Left lung (tissue), 10 donors: ENCODE measurements around the gene NID2. TPM values are rescaled to one million over a fixed set of nuclear protein-coding genes. Genes with fewer than 3 reads are reported as not detected.

Experiments
- ATAC-seq: fragments of 200-7000 bp; cut with Tn5 transposase; one replicate; pipeline ENCODE4 v1.9.1; 2020; ENCODE audit warnings: moderate library complexity
- DNase-seq, 4 donors: peaks; one replicate each; pipeline ENCODE4 v3.0.0-alpha.2; 2013 to 2020
- H3K27ac ChIP-seq, 2 donors: fragments of 200-600 bp; sonication (generic) in 1 of 2; one replicate each; pipeline versions ENCODE4 v1.5.0 to v1.8.0; 2020 to 2021
- H3K27me3 ChIP-seq, 2 donors: fragments of 200-600 bp; sonication (generic) in 1 of 2; one replicate each; pipeline versions ENCODE4 v1.5.0 to v1.8.0; 2020 to 2021
- H3K36me3 ChIP-seq, 2 donors: fragments of 200-600 bp; sonication (generic) in 1 of 2; one replicate each; pipeline versions ENCODE4 v1.5.0 to v1.8.0; 2020 to 2021
- H3K4me1 ChIP-seq, 2 donors: fragments of 200-600 bp; one replicate each; pipeline ENCODE4 v1.8.0; 2021
- H3K4me3 ChIP-seq, 2 donors: fragments of 200-600 bp; sonication (generic) in 1 of 2; one replicate each; pipeline versions ENCODE4 v1.5.0 to v1.8.0; 2020 to 2021; ENCODE audit warnings: mild to moderate bottlenecking in 1 of 2
- H3K9me3 ChIP-seq, 2 donors: fragments of 200-600 bp; sonication (generic) in 1 of 2; one replicate each; pipeline versions ENCODE4 v1.5.0 to v1.8.0; 2020 to 2021
- intact Hi-C, 2 donors: fragments of 100-400 bp; cut with DNase I; formaldehyde crosslinking; loops; one replicate each; pipeline versions ENCODE4 v1.11.2 to v1.14.2; 2022
- polyA plus RNA-seq, 6 donors: library from polyadenylated mRNA; unstranded; fragments of 120-200 nt; gene quantifications; one replicate each; pipeline ENCODE4 v1.2.1, GENCODE V29; 2013; ENCODE audit not compliant: insufficient read length in 6 of 6
- total RNA-seq, 2 donors: library from RNA; stranded (reverse); fragmentation: NEBNext Ultra II Directional; extraction: Animal tissue kit (Norgen Biotek cat#: 25700); gene quantifications; one replicate each; pipeline ENCODE4 v1.2.1, GENCODE V29; 2021
- TF ChIP-seq, protein P1 (sequence below), 2 donors: fragments of 200-600 bp; sonication (generic) in 1 of 2; IDR thresholded peaks; one replicate each; pipeline versions ENCODE4 v1.5.0 to v1.8.0; 2021; ENCODE audit warnings: antibody characterized with exemption in 2 of 2
- donor health status: DM: no; HTN: yes; CAD: no.
- donor health status: DM: no; HTN: no; CAD: no.

Gene NID2
- total and polyA plus RNA-seq, 8 donors: 25.0 to 593 (median 235) TPM

DNA sequence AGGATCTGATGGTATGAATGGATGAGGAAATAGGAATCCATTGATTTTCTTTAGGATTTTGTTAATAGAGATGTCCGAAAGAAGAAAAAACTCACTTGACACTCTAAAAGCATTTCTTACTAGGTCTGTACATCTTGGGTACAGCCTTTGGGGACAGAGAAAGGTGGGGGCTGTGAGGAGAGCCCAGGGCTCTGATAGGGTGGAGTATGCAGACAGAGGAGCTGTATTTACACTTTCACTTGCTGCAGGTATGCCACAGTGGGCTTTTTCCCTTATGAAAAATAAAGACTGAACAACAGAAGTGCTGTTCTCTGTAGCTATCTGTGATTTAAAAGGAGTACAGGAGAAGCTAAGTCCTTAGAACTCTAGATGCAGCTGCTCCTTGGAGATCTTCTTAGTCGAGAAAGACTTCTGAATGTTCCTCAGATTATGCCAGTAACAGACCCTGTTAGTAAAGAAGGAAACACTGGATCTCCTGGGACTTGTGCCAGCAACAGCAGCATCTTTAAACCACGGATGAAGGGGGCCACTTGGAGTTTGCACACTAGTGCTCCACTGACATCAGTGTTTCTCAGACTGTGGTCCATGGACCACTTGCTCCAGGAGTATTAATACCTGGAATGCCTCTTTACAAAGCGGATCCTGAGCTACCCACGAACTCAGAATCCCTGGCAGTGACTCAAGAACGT, 98.9 kb downstream of the NID2 start:
- DNase-seq (peak in 1 of 4 donors; percentile 21), ATAC-seq (no peak)
- Histone ChIP-seq H3K4me1 (no peaks in the 10 kb centered on the region), H3K36me3 (no peaks in the 10 kb centered on the region), H3K9me3 (no peaks in the 10 kb centered on the region), H3K27ac (no peak overlapping the region), H3K27me3 (no peaks in the 10 kb centered on the region), H3K4me3 (no peak overlapping the region)
- intact Hi-C loops: no loop called here
- TF ChIP-seq, protein P1, sequence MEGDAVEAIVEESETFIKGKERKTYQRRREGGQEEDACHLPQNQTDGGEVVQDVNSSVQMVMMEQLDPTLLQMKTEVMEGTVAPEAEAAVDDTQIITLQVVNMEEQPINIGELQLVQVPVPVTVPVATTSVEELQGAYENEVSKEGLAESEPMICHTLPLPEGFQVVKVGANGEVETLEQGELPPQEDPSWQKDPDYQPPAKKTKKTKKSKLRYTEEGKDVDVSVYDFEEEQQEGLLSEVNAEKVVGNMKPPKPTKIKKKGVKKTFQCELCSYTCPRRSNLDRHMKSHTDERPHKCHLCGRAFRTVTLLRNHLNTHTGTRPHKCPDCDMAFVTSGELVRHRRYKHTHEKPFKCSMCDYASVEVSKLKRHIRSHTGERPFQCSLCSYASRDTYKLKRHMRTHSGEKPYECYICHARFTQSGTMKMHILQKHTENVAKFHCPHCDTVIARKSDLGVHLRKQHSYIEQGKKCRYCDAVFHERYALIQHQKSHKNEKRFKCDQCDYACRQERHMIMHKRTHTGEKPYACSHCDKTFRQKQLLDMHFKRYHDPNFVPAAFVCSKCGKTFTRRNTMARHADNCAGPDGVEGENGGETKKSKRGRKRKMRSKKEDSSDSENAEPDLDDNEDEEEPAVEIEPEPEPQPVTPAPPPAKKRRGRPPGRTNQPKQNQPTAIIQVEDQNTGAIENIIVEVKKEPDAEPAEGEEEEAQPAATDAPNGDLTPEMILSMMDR (IDR thresholded peaks at IDR 0.05): no peak

DNA sequence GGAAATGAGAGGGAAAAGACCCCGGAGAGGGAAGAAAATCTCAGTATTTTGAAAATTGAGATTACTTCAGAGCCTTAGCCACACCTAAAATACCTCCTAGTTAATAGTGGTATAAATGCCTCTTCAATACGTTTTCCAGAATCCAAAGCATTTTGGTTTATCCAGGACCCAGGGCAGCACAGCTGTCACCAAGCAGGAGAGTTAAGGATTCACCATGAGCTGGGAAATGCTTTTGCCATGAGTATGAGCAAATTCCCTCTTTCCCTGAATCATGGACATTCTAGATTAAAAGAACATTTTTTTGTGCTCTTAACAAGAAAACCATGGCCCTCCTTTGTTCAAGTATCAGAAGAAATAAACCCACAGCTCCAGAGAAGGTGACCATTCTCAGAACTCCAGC, 101.3 kb downstream of the NID2 start:
- Histone ChIP-seq H3K9me3 (no peaks in the 10 kb centered on the region), H3K27me3 (no peaks in the 10 kb centered on the region), H3K27ac (no peak overlapping the region), H3K4me3 (no peak overlapping the region), H3K4me1 (no peaks in the 10 kb centered on the region), H3K36me3 (no peaks in the 10 kb centered on the region)
- no peak for ATAC-seq
- no peak for DNase-seq
- TF ChIP-seq, protein P1 (IDR thresholded peaks at IDR 0.05): no peak
- intact Hi-C loops: no loop called here

DNA sequence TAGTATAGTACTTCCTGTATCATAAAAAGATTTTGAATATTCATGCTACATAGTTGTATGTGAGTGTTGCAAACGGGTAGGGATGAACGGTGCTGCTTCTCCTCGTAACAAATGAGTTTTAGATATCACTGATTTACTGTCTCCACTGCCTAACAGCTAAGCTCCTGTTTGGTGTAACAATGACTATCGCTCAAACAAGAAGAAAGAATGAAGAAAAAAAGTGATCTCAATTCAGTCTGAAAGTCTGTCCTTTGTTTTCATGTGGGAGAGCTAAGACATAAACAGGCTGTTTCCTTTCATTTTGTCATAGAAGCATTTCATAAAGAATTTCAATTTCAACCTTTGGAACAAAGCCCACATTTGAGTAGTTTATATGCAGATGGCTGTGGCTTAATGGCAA, 105.6 kb downstream of the NID2 start:
- DNase-seq (peak in 2 of 4 donors; percentile 70 to 77), ATAC-seq (no peak)
- H3K9me3 ChIP-seq: peaks cover 0 to 4% of the 10 kb centered on the region in 2 donors
- peak overlapping the region; percentile 4 to 10 for H3K27ac ChIP-seq
- TF ChIP-seq, protein P1 (IDR thresholded peaks at IDR 0.05): no peak
- no peaks in the 10 kb centered on the region for H3K4me1 ChIP-seq
- no peaks in the 10 kb centered on the region for H3K27me3 ChIP-seq
- intact Hi-C loops: no loop called here
- no peak overlapping the region for H3K4me3 ChIP-seq
- H3K36me3 ChIP-seq: no peaks in the 10 kb centered on the region

DNA sequence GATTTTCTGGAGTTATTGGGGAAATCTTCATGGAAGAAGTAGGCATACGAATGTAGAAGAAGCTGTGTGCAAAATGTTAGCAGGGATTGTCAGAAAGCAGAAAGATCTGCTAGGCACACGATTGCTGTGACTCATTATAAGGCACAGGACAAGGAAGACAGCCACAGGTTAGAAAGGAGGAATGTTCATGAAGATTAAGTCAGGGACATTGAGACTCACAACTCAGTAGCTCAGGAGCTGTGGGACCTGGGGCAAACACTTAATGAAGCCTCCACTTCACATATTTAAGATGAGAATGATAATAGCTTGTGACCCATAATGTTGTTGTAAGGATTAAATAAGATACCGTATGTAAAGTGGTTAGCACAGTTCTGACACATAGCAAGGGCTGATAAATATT, 106.1 kb downstream of the NID2 start:
- intact Hi-C loops: no loop called here

DNA sequence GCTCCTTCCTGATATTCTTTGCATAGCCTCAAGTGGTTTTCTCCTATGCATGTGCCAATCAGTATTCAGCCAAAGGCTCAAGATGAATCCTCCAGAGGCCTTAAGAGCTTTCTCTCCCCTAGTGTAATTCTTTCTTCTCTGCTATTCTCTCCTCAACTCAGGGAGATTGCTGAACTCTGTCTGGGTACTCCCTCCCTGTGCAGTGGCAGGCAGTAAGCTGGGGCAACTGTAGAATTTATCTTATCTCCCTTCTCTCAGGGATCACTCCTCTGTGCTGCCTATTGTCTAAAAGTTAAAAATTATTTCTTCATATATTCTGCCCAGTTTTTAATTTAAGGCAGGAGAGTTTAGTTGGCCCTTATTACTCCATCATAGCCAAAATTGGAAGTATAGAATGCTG, 108.0 kb downstream of the NID2 start:
- H3K4me3 ChIP-seq: no peak overlapping the region
- H3K9me3 ChIP-seq: peaks cover 0 to 4% of the 10 kb centered on the region in 2 donors
- ATAC-seq: no peak
- no peak for DNase-seq
- TF ChIP-seq, protein P1 (IDR thresholded peaks at IDR 0.05): no peak
- H3K36me3 ChIP-seq: no peaks in the 10 kb centered on the region
- no peak overlapping the region for H3K27ac ChIP-seq
- intact Hi-C loops: no loop called here
- no peaks in the 10 kb centered on the region for H3K27me3 ChIP-seq
- no peaks in the 10 kb centered on the region for H3K4me1 ChIP-seq

More for the DNA sequence above, 106.1 kb downstream of the NID2 start:
- ATAC-seq: no peak
- H3K27ac ChIP-seq: peak overlapping the region in 1 of 2 donors; percentile 4
- no peaks in the 10 kb centered on the region for H3K27me3 ChIP-seq
- H3K36me3 ChIP-seq: no peaks in the 10 kb centered on the region
- H3K9me3 ChIP-seq: peaks cover 0 to 4% of the 10 kb centered on the region in 2 donors
- no peak for DNase-seq
- TF ChIP-seq, protein P1 (IDR thresholded peaks at IDR 0.05): no peak
- no peak overlapping the region for H3K4me3 ChIP-seq
- H3K4me1 ChIP-seq: no peaks in the 10 kb centered on the region
